Keratinocyte (primary cell): Measurements from ENCODE around the gene SORBS2.

Experiments
- CTCF ChIP-seq, 3 experiments: IDR thresholded peaks in 1 of 3; conservative IDR thresholded peaks in 1 of 3; optimal IDR thresholded peaks in 1 of 3; 2 replicates in 2 of 3; 3 replicates in 1 of 3; pipeline versions ENCODE3 to v1.5.1; 2011; ENCODE audit warnings: low read length in 3 of 3, mild to moderate bottlenecking in 3 of 3, moderate library complexity in 2 of 3, control low read depth in 1 of 3, inconsistent platforms in 1 of 3; ENCODE audit not compliant: insufficient read depth in 2 of 3; ENCODE audit errors: extremely low read depth in 1 of 3
- EZH2 ChIP-seq: IDR thresholded peaks from one replicate; pipeline ENCODE4 v1.6.1; 2012; ENCODE audit warnings: inconsistent platforms, mild to moderate bottlenecking, low read length, moderate library complexity

DNA sequence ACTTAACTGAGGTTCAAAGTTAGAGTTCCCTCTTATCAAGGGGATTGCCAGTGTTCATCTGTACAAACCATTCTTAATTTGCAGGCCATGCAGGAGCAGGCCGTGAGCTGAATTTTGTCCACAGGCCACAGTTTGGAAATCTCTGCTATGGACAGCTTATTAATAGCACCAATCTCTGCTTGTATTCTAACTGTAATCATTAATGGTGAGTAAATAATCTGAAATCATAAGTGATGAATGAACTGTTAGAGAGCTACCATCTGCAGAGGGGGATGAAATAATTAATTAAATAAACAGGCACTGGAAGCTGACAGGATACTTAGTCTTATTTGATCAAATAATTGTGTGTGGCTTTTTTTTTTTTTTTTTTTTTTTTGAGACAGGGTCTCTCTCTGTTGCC is 228.2 kb downstream of the SORBS2 start:
- TF ChIP-seq CTCF (optimal IDR thresholded peaks at IDR 0.05 in 1 of 3, IDR thresholded peaks at IDR 0.05 in 1 of 3, conservative IDR thresholded peaks at IDR 0.05 in 1 of 3; ENCODE audit: extremely low read depth in 1 of 3, insufficient read depth in 2 of 3, low read length in 3 of 3) (no peak), EZH2 (no peak)
